ENCODE data around the gene MSANTD1.

GRCh38 chr4:3211866-3212265 is 37.1 kb upstream of the MSANTD1 start:
- no peak for TF ChIP-seq PKNOX1 (IDR thresholded peaks at IDR 0.05)
- no peak for TF ChIP-seq SP1 (IDR thresholded peaks at IDR 0.05)
- no peak for TF ChIP-seq ELF4 (IDR thresholded peaks at IDR 0.05)
- no peak for TF ChIP-seq BHLHE40 (IDR thresholded peaks at IDR 0.05; ENCODE audit: borderline replicate concordance)
- no peak for TF ChIP-seq L3MBTL2 (conservative IDR thresholded peaks at IDR 0.05)
- no peak for TF ChIP-seq NFRKB (IDR thresholded peaks at IDR 0.05)

Measured in HEK293T (cell line).